ENCODE results near the gene ZFP36L2. TPM values are rescaled to one million over a fixed set of nuclear protein-coding genes. Genes with fewer than 3 reads are reported as not detected.

The ZFP36L2 gene
- total RNA-seq, 2 experiments from 2014 or later, result 37.3 to 38.4 TPM

DNA sequence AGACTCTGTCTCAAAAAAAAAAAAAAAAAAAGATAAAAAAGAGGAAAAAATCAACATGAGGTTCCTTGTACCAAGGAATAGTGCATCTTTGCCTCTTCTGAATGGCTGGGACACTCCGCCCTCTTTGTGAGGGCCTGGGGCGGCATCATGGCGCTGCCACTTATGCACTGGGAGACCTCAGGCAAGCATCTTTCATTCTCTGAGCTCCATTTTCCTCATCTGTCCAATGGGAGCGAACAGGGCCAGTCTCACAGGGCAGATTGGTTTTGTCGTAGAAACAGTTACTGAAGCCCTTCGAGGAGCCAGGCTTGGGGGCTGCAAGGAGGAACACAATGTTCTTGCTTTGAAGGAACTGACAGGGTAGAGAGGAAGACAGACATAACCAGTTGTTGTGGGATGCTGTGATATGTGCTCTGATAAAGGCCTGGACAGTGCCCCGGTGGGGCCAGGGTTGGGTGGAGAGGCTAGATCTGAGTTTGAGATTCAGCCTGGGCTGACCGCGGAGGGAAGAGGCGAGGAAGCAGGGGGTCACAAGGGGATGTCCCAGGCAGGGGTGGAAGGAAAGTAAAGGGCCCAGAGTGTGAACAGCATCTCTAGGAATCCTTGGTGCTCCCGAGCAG, 14.1 kb downstream of the ZFP36L2 start:
- peaks cover 23% of the 10 kb centered on the region for H3K4me1 Mint-ChIP-seq (ENCODE audit: low read depth)
- no peaks in the 10 kb centered on the region for H3K27me3 Mint-ChIP-seq (ENCODE audit: low read depth)
- H3K36me3 Mint-ChIP-seq (ENCODE audit: low read depth), result no peaks in the 10 kb centered on the region
- H3K9me3 Mint-ChIP-seq, result no peaks in the 10 kb centered on the region
- no peak overlapping the region for H3K4me3 Mint-ChIP-seq
- intact Hi-C loops (cut with micrococcal nuclease), result no loop called here
- DNase-seq, result no peak
- no peak overlapping the region for H3K27ac Mint-ChIP-seq
- CTCF ChIA-PET, result no interaction called here

DNA sequence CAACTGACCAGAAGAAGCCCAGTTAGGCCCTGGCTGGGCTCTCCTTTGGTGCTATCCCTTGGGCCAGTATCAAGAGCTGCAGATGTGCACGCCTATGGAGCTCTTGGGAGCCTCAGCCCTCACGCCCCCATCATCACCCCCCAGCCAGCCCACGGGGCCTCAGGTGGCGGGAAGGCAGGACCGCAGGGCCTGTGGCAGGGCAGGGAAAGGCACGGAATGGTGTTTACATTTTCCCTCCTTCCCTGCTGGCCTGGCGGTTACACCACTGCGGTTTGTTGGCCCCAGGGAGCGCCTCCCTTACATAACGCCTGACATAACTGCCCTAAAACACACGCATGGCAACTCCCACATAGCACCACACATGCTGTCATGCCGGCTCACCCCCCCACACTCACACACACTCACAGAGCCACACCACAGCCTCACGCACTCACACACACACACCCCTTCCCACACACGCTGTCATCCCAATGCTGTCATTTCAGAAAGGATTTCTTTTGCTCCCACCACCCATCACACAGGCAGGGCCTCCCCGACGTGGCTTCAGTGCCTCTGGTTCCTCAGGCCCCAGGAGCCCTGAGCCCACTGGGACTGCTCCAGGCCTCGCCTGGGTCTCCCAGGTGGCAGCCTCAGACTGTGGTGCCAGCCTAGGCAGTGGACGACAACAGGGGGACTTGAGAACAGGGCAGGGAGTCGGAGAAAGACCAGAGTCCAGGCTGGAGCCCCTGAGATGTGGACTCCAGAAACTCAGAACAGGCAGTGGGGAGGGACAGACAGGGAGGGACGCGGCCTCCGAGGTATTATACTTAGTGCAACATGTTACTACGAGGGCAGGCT, 15.7 kb downstream of the ZFP36L2 start:
- H3K27me3 Mint-ChIP-seq (ENCODE audit: low read depth), result no peaks in the 10 kb centered on the region
- intact Hi-C loops (cut with micrococcal nuclease), result loop anchor here (1.0 kb wide), 1 partner anchor 15 kb away; no protein-coding TSS in a partner anchor
- H3K9me3 Mint-ChIP-seq, result no peaks in the 10 kb centered on the region
- no peaks in the 10 kb centered on the region for H3K36me3 Mint-ChIP-seq (ENCODE audit: low read depth)
- CTCF ChIA-PET, result no interaction called here
- H3K4me1 Mint-ChIP-seq (ENCODE audit: low read depth), result peaks cover 27% of the 10 kb centered on the region
- H3K27ac Mint-ChIP-seq, result no peak overlapping the region
- peak; percentile 68 for DNase-seq
- H3K4me3 Mint-ChIP-seq, result no peak overlapping the region

DNA sequence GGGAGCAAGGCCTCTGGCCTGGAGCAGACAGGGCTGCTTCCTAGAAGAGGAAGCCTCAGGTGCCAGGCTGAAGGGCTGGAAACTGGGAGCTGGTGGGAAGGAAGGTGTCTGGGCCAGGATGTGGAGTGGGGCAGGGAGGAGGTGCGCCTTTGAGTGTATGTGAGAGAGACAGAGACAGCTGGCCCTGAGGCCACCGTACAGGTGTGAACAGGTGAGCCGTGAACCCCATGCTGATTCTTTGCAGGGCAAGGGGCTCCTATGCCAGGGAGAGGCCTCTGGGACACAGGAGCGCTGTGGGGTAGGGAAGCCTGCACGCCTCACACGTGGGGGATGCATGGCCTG, 16.3 kb downstream of the ZFP36L2 start:
- Mint-ChIP-seq H3K9me3 (no peaks in the 10 kb centered on the region), H3K36me3 (ENCODE audit: low read depth) (no peaks in the 10 kb centered on the region), H3K27me3 (ENCODE audit: low read depth) (no peaks in the 10 kb centered on the region), H3K4me1 (ENCODE audit: low read depth) (peaks cover 27% of the 10 kb centered on the region), H3K27ac (no peak overlapping the region), H3K4me3 (no peak overlapping the region)
- CTCF ChIA-PET, result no interaction called here
- intact Hi-C loops (cut with micrococcal nuclease), result loop anchor here (1.0 kb wide), 1 partner anchor 15 kb away; no protein-coding TSS in a partner anchor
- DNase-seq, result no peak

DNA sequence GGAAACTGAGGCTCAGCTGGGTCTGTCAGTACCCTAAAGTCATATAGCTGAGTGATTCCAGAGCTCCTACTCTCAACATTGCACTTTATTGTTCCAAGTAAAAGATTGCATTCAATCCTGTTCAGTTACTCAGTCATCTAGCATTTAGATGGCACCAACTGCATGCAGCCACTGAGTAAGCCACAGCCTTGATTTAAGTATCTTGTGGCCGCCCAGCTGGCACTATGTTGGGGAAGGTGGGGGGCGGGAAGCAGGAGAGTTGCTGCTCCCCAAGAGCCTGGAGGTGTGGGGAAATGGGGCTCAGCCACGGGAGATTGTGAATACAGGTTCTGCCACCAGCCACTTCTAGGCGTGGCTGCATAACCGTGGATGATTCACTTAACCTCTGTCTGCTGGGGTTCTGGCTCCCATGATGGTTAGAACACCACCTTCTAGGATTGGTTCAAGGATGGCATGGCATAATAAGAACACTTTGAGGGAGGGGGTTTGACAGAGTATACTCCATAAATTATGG, 17.1 kb downstream of the ZFP36L2 start:
- Mint-ChIP-seq H3K36me3 (ENCODE audit: low read depth) (no peaks in the 10 kb centered on the region), H3K27me3 (ENCODE audit: low read depth) (no peaks in the 10 kb centered on the region), H3K4me1 (ENCODE audit: low read depth) (peaks cover 27% of the 10 kb centered on the region), H3K9me3 (no peaks in the 10 kb centered on the region), H3K27ac (no peak overlapping the region), H3K4me3 (no peak overlapping the region)
- CTCF ChIA-PET, result no interaction called here
- intact Hi-C loops (cut with micrococcal nuclease), result no loop called here
- no peak for DNase-seq

DNA sequence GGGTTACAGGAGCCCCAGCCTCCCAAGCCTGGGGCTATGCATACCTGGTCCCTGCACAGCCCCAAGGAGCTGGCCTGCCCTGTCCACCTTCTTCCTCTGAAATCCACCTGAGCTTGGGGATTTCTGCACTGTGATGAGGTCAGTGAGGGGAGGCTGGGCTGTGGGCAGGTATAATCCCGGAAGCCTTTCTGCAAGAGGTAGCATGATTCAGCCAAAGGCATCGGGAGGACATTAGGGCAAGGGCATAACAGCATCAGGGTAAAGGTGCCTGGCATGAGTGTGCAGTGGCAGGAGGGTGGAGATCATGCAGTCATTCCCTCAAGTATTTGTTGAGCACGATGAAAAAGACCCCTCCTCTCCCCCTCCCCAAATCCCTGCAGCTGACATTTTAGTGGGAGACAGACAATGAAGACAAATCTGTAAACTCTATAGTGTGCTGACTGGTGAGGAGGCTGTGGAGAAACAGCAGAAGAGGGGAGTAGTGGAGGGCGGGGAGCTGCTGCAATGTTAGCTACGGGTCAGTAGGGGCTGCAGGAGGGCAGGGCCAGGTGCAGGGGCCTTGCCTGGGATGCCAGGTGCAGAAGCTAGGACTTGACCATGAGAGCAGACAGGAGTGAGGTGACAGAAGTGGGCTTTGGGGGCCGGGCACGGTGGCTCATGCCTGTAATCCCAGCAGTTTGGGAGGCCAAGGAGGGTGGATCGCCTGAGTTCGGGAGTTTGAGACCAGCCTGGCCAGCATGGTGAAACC, 18.7 kb downstream of the ZFP36L2 start:
- Mint-ChIP-seq H3K4me3 (no peak overlapping the region), H3K27ac (no peak overlapping the region), H3K36me3 (ENCODE audit: low read depth) (no peaks in the 10 kb centered on the region), H3K4me1 (ENCODE audit: low read depth) (peaks cover 32% of the 10 kb centered on the region), H3K9me3 (no peaks in the 10 kb centered on the region), H3K27me3 (ENCODE audit: low read depth) (no peaks in the 10 kb centered on the region)
- intact Hi-C loops (cut with micrococcal nuclease), result no loop called here
- CTCF ChIA-PET, result interaction anchor here (0.8 to 1.5 kb wide), 4 partner anchors 9 to 67 kb away, joined by 3 to 5 read pairs (median 4); no protein-coding TSS in a partner anchor
- no peak for DNase-seq

DNA sequence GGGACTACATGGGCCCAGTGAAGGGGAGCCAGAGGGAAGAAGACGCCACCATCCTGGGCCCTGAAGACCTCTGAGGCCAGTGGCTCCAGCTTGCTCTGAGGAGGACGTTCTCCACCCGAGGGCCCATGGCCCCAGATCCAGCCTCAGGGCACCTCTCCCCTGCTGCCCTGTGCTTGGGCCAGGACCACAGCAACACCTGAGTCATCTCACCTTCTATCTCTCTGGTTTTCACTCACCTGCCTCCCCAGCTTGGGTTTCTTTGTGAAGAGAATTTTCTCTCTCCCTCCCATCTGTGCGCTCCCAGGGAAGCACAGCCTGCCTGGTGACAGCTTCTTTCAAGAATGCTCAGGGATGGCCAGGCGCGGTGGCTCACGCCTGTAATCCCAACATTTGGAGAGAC, 19.8 kb downstream of the ZFP36L2 start:
- H3K9me3 Mint-ChIP-seq, result no peaks in the 10 kb centered on the region
- CTCF ChIA-PET, result interaction anchor here (0.8 to 1.5 kb wide), 3 partner anchors 22 to 65 kb away, joined by 3 to 5 read pairs (median 3); no protein-coding TSS in a partner anchor
- H3K4me3 Mint-ChIP-seq, result no peak overlapping the region
- H3K4me1 Mint-ChIP-seq (ENCODE audit: low read depth), result peaks cover 33% of the 10 kb centered on the region
- no peak for DNase-seq
- H3K27ac Mint-ChIP-seq, result no peak overlapping the region
- no peaks in the 10 kb centered on the region for H3K36me3 Mint-ChIP-seq (ENCODE audit: low read depth)
- intact Hi-C loops (cut with micrococcal nuclease), result no loop called here
- H3K27me3 Mint-ChIP-seq (ENCODE audit: low read depth), result no peaks in the 10 kb centered on the region

DNA sequence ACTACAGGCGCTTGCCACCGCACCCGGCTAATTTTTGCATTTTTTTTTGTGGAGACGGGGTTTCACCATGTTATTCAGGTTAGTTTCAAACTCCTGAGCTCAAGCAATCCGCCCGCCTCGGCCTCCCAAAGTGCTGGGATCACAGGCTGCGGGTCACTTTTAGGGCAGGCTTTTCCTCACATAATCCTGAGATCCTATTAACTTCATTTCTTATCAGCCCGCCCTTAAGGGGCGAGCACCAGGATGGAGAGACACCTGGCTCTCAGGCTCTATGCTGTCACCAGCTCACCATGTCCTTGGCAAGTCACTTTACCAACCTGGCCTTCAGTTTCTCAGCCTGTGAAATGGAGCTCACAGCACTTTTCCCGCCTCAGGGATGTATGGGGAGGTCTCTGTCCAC, 23.0 kb downstream of the ZFP36L2 start:
- Mint-ChIP-seq H3K4me3 (no peak overlapping the region), H3K4me1 (ENCODE audit: low read depth) (peaks cover 31% of the 10 kb centered on the region), H3K9me3 (no peaks in the 10 kb centered on the region), H3K36me3 (ENCODE audit: low read depth) (no peaks in the 10 kb centered on the region), H3K27me3 (ENCODE audit: low read depth) (no peaks in the 10 kb centered on the region), H3K27ac (no peak overlapping the region)
- DNase-seq, result no peak
- intact Hi-C loops (cut with micrococcal nuclease), result no loop called here
- CTCF ChIA-PET, result interaction anchor here (1.0 to 4.7 kb wide), 4 partner anchors 12 to 74 kb away, joined by 3 to 13 read pairs (median 7); no protein-coding TSS in a partner anchor

DNA sequence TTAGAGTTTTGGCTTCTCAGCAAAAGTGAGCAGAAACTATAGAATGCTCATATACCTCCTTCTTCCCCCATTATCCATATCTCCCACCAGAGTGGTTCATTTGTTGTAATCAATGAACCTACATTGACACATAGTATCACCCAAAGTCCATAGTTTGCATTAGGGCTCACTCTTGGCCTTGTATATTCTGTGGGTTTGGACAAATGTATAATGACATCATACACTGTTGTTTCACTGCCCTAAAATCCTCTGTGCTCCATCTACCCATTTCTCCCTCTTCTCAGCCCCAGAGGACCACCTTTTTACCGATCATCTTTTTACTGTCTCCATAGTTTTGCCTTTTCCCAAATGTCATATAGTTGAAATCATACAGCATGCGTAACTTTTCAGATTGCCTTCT, 24.1 kb downstream of the ZFP36L2 start:
- Mint-ChIP-seq H3K36me3 (ENCODE audit: low read depth) (no peaks in the 10 kb centered on the region), H3K4me3 (no peak overlapping the region), H3K27ac (no peak overlapping the region), H3K9me3 (no peaks in the 10 kb centered on the region), H3K4me1 (ENCODE audit: low read depth) (peaks cover 34% of the 10 kb centered on the region), H3K27me3 (ENCODE audit: low read depth) (no peaks in the 10 kb centered on the region)
- intact Hi-C loops (cut with micrococcal nuclease), result no loop called here
- DNase-seq, result no peak
- CTCF ChIA-PET, result interaction anchor here (0.6 to 4.7 kb wide), 7 partner anchors 13 to 207 kb away, joined by 3 to 13 read pairs (median 5); no protein-coding TSS in a partner anchor

DNA sequence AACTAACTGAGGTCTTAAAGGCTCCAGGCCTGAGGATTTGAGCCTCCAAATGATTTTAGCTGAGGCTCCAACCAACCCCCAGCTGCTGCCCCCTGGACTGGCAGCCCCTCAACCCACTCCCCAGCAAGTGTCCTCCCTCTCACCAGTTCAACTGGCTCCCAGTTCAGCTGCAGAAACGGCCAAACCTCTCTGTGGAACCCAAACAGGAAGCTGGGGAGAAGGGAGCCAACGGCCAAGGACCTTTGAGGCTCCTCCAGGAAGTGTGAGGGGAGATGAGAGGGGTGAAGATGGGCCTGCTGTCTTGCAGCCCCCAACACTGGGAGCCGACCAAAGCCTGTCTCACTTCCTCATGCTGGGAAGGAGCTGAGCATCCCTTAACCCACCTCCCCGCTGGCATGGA, 24.9 kb downstream of the ZFP36L2 start:
- H3K9me3 Mint-ChIP-seq, result no peaks in the 10 kb centered on the region
- H3K36me3 Mint-ChIP-seq (ENCODE audit: low read depth), result peaks cover 1% of the 10 kb centered on the region
- H3K27me3 Mint-ChIP-seq (ENCODE audit: low read depth), result no peaks in the 10 kb centered on the region
- no peak overlapping the region for H3K27ac Mint-ChIP-seq
- peaks cover 42% of the 10 kb centered on the region for H3K4me1 Mint-ChIP-seq (ENCODE audit: low read depth)
- H3K4me3 Mint-ChIP-seq, result no peak overlapping the region
- no peak for DNase-seq
- CTCF ChIA-PET, result interaction anchor here (0.6 to 4.7 kb wide), 6 partner anchors 10 to 207 kb away, joined by 3 to 13 read pairs (median 6); no protein-coding TSS in a partner anchor
- intact Hi-C loops (cut with micrococcal nuclease), result no loop called here

DNA sequence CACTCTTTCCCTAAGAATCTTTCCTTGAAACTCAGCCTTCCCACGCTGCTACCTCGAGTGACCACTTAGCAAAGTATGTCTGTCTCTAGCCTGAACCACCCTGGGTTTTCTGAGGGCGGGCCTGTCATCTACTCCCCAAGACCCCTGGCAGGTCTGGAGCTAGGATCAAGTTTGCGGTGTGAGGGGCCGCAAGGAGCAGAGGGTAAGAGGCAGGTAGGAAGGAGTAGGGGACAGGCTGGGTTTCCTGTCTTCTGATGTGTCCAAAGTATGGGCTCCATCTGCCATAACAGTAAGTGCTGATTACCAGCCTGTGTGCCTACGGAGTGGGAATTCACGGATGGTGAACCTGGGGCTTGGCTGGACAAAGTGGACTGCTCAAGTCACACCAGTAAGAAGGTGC, 25.4 kb downstream of the ZFP36L2 start:
- no peak for DNase-seq
- Mint-ChIP-seq H3K27ac (no peak overlapping the region), H3K9me3 (no peaks in the 10 kb centered on the region), H3K36me3 (ENCODE audit: low read depth) (peaks cover 2% of the 10 kb centered on the region), H3K4me3 (no peak overlapping the region), H3K27me3 (ENCODE audit: low read depth) (no peaks in the 10 kb centered on the region), H3K4me1 (ENCODE audit: low read depth) (peaks cover 41% of the 10 kb centered on the region)
- CTCF ChIA-PET, result interaction anchor here (1.0 to 1.7 kb wide), 2 partner anchors 10 to 17 kb away, joined by 3 to 5 read pairs; no protein-coding TSS in a partner anchor
- intact Hi-C loops (cut with micrococcal nuclease), result no loop called here

DNA sequence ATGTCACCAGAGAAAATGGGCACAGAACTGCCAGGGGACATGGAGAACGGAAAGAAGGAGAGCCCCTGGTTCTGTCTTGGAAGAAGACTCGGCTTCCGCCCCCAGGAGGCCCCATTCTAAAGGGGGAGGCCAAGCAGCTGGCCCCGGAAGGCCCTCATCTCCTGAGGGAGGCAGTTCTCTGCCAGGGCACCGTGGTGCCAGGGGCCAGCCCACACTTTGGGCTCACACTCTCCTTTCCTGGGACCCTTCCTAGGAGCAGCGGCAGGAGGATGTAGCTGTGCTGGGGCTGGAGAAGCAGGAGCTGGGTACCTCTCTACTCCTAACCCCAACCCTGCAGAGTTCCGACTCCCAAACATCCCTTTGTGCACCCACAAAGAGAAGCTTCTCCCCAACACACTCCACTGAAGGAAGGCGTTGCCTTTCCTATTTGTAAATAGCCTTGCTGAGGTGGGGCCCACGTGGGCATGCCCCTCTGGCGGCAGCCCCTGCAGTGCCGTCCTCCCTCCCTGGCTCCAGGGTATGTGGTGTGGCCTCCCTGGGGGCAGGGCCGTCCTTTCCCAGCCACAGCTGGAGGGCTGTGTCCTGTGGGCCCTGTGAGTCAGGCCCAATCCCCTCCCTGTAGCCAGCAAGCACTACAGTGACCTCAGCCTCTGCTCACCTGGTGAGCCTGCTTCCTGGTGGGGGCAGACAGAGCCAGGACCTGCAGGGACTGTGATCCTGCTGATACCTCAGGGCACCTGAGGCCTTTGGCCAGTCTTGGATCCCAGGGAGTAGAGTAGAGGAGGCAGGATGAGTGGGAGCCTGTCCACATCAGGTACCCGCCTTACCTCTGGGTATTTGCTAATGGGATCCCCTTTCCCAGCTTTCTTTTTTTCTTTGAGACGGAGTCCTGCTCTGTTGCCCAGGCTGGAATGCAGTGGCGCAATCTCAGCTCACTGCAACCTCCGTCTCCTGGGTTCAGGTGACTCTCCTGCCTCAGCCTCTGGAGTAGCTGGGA, 26.6 kb downstream of the ZFP36L2 start:
- Mint-ChIP-seq H3K4me1 (ENCODE audit: low read depth) (peaks cover 48% of the 10 kb centered on the region), H3K9me3 (no peaks in the 10 kb centered on the region), H3K27ac (no peak overlapping the region), H3K36me3 (ENCODE audit: low read depth) (peaks cover 2% of the 10 kb centered on the region), H3K4me3 (no peak overlapping the region), H3K27me3 (ENCODE audit: low read depth) (no peaks in the 10 kb centered on the region)
- intact Hi-C loops (cut with micrococcal nuclease), result loop anchor here (5.0 kb wide), 1 partner anchor 968 kb away; the partner anchor contains the start of gene PPM1B
- DNase-seq, result no peak
- CTCF ChIA-PET, result interaction anchor here (1.7 kb wide), 1 partner anchor 9 kb away, joined by 5 read pairs; no protein-coding TSS in a partner anchor

All from activated naive CD4-positive, alpha-beta T cell treated with anti-CD3 and anti-CD28 coated beads for 36 hours (primary cell).